ENCODE data around the gene PNLIPRP3. TPM values are rescaled to one million over a fixed set of nuclear protein-coding genes. Genes with fewer than 3 reads are reported as not detected.

The PNLIPRP3 gene
- total RNA-seq, 1 donor from 2014 or later: not detected

DNA sequence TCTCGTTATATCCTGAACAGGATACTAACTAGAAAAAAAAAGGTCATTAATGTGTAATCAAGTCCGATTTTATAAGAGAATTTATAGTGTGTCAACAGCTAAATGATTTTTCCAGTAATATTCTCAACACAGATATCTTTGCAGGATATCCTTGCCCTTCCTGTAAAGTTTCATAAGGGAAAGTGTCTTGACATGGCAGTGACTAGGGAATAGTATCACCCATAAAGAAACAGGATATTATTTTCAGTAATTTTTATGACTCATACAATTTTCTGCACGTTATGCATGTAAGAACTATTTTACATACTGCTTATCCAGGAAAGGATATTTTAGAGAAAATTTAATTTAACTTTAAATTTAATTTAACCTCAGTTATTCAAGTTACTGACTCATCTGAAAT is 98.6 kb downstream of the PNLIPRP3 start:
- peaks cover 3% of the 10 kb centered on the region for H3K9me3 Mint-ChIP-seq
- no peak overlapping the region for H3K27ac Mint-ChIP-seq
- H3K4me3 Mint-ChIP-seq: no peak overlapping the region
- no peaks in the 10 kb centered on the region for H3K4me1 Mint-ChIP-seq
- no peaks in the 10 kb centered on the region for H3K36me3 Mint-ChIP-seq
- H3K27me3 Mint-ChIP-seq (ENCODE audit: low read depth): peaks cover 30% of the 10 kb centered on the region
- TF ChIP-seq CTCF (IDR thresholded peaks at IDR 0.05; ENCODE audit: unreplicated experiment): no peak
- no peak for DNase-seq (ENCODE audit: low spot score in 2 of 2, unreplicated experiment in 2 of 2)

Other genes with a start within 250 kb of the PNLIPRP3 start
- gene GFRA1, start 154.6 kb upstream of the PNLIPRP3 start, total RNA-seq: 38.7 to 42.4 TPM (median 40.8 TPM) in 3 replicates
- not detected in 3 replicates for gene CCDC172, start 103.4 kb upstream of the PNLIPRP3 start, total RNA-seq
- gene PNLIP, start 118.1 kb downstream of the PNLIPRP3 start, total RNA-seq: not detected in 3 replicates
- not detected in 3 replicates for gene PNLIPRP1, start 163.1 kb downstream of the PNLIPRP3 start, total RNA-seq
- not detected in 3 replicates for gene PNLIPRP2, start 193.1 kb downstream of the PNLIPRP3 start, total RNA-seq

Measured in mesothelial cell of epicardium (in vitro differentiated cells).